NCI-H128 (cell line): Measurements from ENCODE around the gene CDK2AP2.
"Not testable (repeated sequence)": the region's sequence is repeated elsewhere in the genome, so short reads cannot be mapped to it uniquely, and the experiment has no call there.

Source experiments
- DNase-seq: peaks from one replicate; lab custom pipeline; 2025; ENCODE audit not compliant: unreplicated experiment; lab: John Stamatoyannopoulos, UW

The CDK2AP2 gene

GRCh38 chr11:67524480-67524808 lies 16.5 kb upstream of the CDK2AP2 start:
- no peak for DNase-seq

- no peak for DNase-seq
These were observed 15.9 kb upstream of the CDK2AP2 start for GRCh38 chr11:67523556-67524479.

- no peak for DNase-seq
These were observed 15.0 kb upstream of the CDK2AP2 start, which contains the start of gene CABP2 for GRCh38 chr11:67522844-67523555. CABP2 (minus strand) TSS chr11:67523446; CDS start chr11:67523326, 120 bp downstream.

- DNase-seq: no peak
These were observed 14.4 kb upstream of the CDK2AP2 start for GRCh38 chr11:67522338-67522737.

GRCh38 chr11:67521924-67522323 lies 14.0 kb upstream of the CDK2AP2 start:
- DNase-seq: no peak

GRCh38 chr11:67520856-67521824 lies 13.2 kb upstream of the CDK2AP2 start:
- DNase-seq: no peak

GRCh38 chr11:67519726-67520125 lies 11.8 kb upstream of the CDK2AP2 start:
- no peak for DNase-seq

GRCh38 chr11:67517784-67518552 lies 10.0 kb upstream of the CDK2AP2 start:
- no peak for DNase-seq

- DNase-seq: no peak
These were observed 8.8 kb upstream of the CDK2AP2 start for GRCh38 chr11:67516806-67517205.

- DNase-seq: no peak
These were observed 6.2 kb upstream of the CDK2AP2 start for GRCh38 chr11:67514116-67514515.

GRCh38 chr11:67511558-67511957 lies 3.6 kb upstream of the CDK2AP2 start:
- DNase-seq: not testable (repeated sequence)

GRCh38 chr11:67510023-67510345 lies 2.0 kb upstream of the CDK2AP2 start:
- DNase-seq: no peak

- DNase-seq: peak; percentile 94
These were observed 642 bp upstream of the CDK2AP2 start for GRCh38 chr11:67508486-67509121.

GRCh38 chr11:67507242-67507863 lies 609 bp downstream of the CDK2AP2 start:
- DNase-seq: peak; percentile 23

GRCh38 chr11:67506426-67507051 lies 1.4 kb downstream of the CDK2AP2 start:
- no peak for DNase-seq

GRCh38 chr11:67505605-67506396 lies 2.2 kb downstream of the CDK2AP2 start:
- peak; percentile 75 for DNase-seq

- DNase-seq: peak; percentile 9
These were observed 2.9 kb downstream of the CDK2AP2 start, which contains the start of gene PITPNM1 for GRCh38 chr11:67504950-67505581. PITPNM1 (minus strand) TSS chr11:67505363; CDS start chr11:67504180, 1,183 bp downstream.
